HepG2 (cell line): ENCODE data around the gene MPPE1. TPM values are rescaled to one million over a fixed set of nuclear protein-coding genes. Genes with fewer than 3 reads are reported as not detected.

Source experiments
- E2F1 ChIP-seq: sonication (generic); formaldehyde crosslinking; IDR thresholded peaks from 2 replicates; pipeline ENCODE4 v1.5.0; 2020; ENCODE audit warnings: missing genetic modification reagents
- EEA1 ChIP-seq: sonication (generic); formaldehyde crosslinking; IDR thresholded peaks from 2 replicates; pipeline ENCODE4 v1.5.1; 2020; ENCODE audit warnings: mild to moderate bottlenecking, missing genetic modification reagents, borderline replicate concordance
- HOXA3 ChIP-seq: sonication (generic); formaldehyde crosslinking; IDR thresholded peaks from 2 replicates; pipeline ENCODE4 v1.5.0; 2020; ENCODE audit warnings: missing genetic modification reagents
- ZBTB38 ChIP-seq: sonication (generic); formaldehyde crosslinking; IDR thresholded peaks from 2 replicates; pipeline ENCODE4 v1.5.1; 2020; ENCODE audit warnings: mild to moderate bottlenecking, missing genetic modification reagents
- ZNF335 ChIP-seq: sonication (generic); formaldehyde crosslinking; IDR thresholded peaks from 2 replicates; pipeline ENCODE4 v1.4.0; 2020; ENCODE audit warnings: missing genetic modification reagents
- ZNF549 ChIP-seq: sonication (generic); formaldehyde crosslinking; IDR thresholded peaks from 2 replicates; pipeline ENCODE4 v1.5.0; 2020; ENCODE audit warnings: missing genetic modification reagents
- ZNF770 ChIP-seq: sonication (generic); formaldehyde crosslinking; IDR thresholded peaks from 2 replicates; pipeline ENCODE4 v1.5.0; 2020; ENCODE audit warnings: mild to moderate bottlenecking, missing genetic modification reagents
- ZNF784 ChIP-seq: sonication (generic); formaldehyde crosslinking; IDR thresholded peaks from 2 replicates; pipeline ENCODE4 v1.5.1; 2020; ENCODE audit warnings: missing genetic modification reagents, mild to moderate bottlenecking, borderline replicate concordance
- polyA plus RNA-seq, 8 experiments: library from polyadenylated mRNA; depleted of rRNA in 3 of 8; stranded (reverse) in 7 of 8; unstranded in 1 of 8; fragments of >200 nt; fragmentation: Illumina TruSeq in 4 of 8; extraction: Trizol in 4 of 8; gene quantifications; 2 replicates each; pipeline versions ENCODE4 v1.2.1 to v1.2.3, GENCODE V29; 2011 to 2016; ENCODE audit warnings: low read depth in 4 of 8, missing spikeins in 1 of 8, mixed read lengths in 1 of 8; ENCODE audit not compliant: insufficient read depth in 1 of 8
- total RNA-seq, 5 experiments: library from RNA; depleted of rRNA; stranded (reverse); fragments of >200 nt; fragmentation: Illumina TruSeq; extraction: Trizol; gene quantifications; 2 replicates each; pipeline ENCODE4 v1.2.3, GENCODE V29; 2016; ENCODE audit warnings: low read depth in 1 of 5
- TF ChIP-seq, protein P1 (sequence below): IDR thresholded peaks from 2 replicates; pipeline ENCODE4 v1.6.1; 2016
- TF ChIP-seq, protein P2 (sequence below): sonication (generic); formaldehyde crosslinking; IDR thresholded peaks from 2 replicates; pipeline ENCODE4 v1.5.1; 2020; ENCODE audit warnings: missing genetic modification reagents, mild to moderate bottlenecking, borderline replicate concordance

MPPE1 gene
- total and polyA plus RNA-seq, 2 of the 13 experiments (the other 11 are each of a cell fraction or from before 2014, with no cell fraction given) = 9.6 to 11.9 TPM

GRCh38 chr18:11891737-11892136, 16.4 kb downstream of the MPPE1 start (continued):
- TF ChIP-seq ZNF770 (CRISPR knock-in tag) (peak; percentile 78), E2F1 (CRISPR knock-in tag) (no peak), ZNF549 (no peak), HOXA3 (no peak), EEA1 (CRISPR knock-in tag) (no peak), ZBTB38 (CRISPR knock-in tag) (0 out of 2 replicates have a peak, but pooled peaks have one; percentile 21), ZNF335 (CRISPR knock-in tag) (no peak), ZNF784 (CRISPR knock-in tag) (no peak)
- TF ChIP-seq, protein P1, sequence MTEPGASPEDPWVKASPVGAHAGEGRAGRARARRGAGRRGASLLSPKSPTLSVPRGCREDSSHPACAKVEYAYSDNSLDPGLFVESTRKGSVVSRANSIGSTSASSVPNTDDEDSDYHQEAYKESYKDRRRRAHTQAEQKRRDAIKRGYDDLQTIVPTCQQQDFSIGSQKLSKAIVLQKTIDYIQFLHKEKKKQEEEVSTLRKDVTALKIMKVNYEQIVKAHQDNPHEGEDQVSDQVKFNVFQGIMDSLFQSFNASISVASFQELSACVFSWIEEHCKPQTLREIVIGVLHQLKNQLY (CRISPR knock-in tag) = no peak
- TF ChIP-seq, protein P2, sequence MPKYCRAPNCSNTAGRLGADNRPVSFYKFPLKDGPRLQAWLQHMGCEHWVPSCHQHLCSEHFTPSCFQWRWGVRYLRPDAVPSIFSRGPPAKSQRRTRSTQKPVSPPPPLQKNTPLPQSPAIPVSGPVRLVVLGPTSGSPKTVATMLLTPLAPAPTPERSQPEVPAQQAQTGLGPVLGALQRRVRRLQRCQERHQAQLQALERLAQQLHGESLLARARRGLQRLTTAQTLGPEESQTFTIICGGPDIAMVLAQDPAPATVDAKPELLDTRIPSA (CRISPR knock-in tag) = no peak
- TF ChIP-seq, all 625 proteins: peak for 5
